ENCODE measurements around the gene ASIC2. TPM values are rescaled to one million over a fixed set of nuclear protein-coding genes. Genes with fewer than 3 reads are reported as not detected.

Gene ASIC2
- total RNA-seq, 1 experiment from 2014 or later, result 0.11 TPM

DNA sequence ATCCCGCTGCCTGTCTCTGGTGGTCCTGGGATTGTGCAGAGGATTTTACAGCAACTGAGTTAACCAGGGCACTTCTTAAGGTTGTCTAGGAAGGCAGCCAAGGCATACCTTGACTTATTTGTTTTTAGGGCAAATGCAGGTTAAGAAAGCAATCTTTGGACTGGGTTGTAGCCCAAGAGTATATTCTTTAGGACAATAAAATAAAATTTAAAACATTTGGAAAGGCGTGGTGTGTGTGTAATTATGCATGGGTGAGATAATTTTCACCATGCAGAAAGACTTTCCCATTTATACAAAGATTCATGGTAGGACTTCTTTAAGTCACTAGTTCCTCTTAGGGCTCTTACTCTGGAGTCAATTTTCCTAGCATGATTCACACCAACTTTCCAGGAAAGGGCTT, 208.3 kb downstream of the ASIC2 start:
- Histone ChIP-seq H2AFZ (ENCODE audit: low read length) (no peak overlapping the region), H3K27ac (ENCODE audit: low read length) (no peak overlapping the region), H4K20me1 (ENCODE audit: low read length) (no peaks in the 10 kb centered on the region), H3K36me3 (ENCODE audit: low read depth, low read length) (no peaks in the 10 kb centered on the region), H3K9me2 (replicated peaks; ENCODE audit: low read length) (no peaks in the 10 kb centered on the region), H3K4me2 (ENCODE audit: low read length) (no peak overlapping the region), H3K9ac (ENCODE audit: low read length) (no peak overlapping the region), H3K9me3 (ENCODE audit: low read length) (no peaks in the 10 kb centered on the region), H3F3A (ENCODE audit: low read length, unreplicated experiment) (no peaks in the 10 kb centered on the region), H3K4me3 (ENCODE audit: low read length) (no peak overlapping the region), H3K4me1 (ENCODE audit: insufficient read depth, low read length) (no peaks in the 10 kb centered on the region), H3K79me2 (ENCODE audit: low read length) (no peaks in the 10 kb centered on the region), H3K27me3 (ENCODE audit: low read length) (peaks cover 50% of the 10 kb centered on the region)
- DNase-seq (no peak), ATAC-seq (no peak)
- POLR2A ChIA-PET (ENCODE audit: unreplicated experiment), result no interaction called here
- TF ChIP-seq, protein P1, sequence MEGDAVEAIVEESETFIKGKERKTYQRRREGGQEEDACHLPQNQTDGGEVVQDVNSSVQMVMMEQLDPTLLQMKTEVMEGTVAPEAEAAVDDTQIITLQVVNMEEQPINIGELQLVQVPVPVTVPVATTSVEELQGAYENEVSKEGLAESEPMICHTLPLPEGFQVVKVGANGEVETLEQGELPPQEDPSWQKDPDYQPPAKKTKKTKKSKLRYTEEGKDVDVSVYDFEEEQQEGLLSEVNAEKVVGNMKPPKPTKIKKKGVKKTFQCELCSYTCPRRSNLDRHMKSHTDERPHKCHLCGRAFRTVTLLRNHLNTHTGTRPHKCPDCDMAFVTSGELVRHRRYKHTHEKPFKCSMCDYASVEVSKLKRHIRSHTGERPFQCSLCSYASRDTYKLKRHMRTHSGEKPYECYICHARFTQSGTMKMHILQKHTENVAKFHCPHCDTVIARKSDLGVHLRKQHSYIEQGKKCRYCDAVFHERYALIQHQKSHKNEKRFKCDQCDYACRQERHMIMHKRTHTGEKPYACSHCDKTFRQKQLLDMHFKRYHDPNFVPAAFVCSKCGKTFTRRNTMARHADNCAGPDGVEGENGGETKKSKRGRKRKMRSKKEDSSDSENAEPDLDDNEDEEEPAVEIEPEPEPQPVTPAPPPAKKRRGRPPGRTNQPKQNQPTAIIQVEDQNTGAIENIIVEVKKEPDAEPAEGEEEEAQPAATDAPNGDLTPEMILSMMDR (conservative IDR thresholded peaks at IDR 0.05; ENCODE audit: low read depth, low read length), result no peak
- TF ChIP-seq EZH2phosphoT487 (IDR thresholded peaks at IDR 0.05; ENCODE audit: borderline replicate concordance, low read length) (no peak), EZH2 (IDR thresholded peaks at IDR 0.05; ENCODE audit: low read length, unreplicated experiment) (no peak)
- CTCF ChIA-PET, result no interaction called here
- intact Hi-C loops (cut with micrococcal nuclease), result no loop called here
- no TSS peak for BruUV-seq (replicated peaks)

- Histone ChIP-seq H3K27ac (ENCODE audit: low read length) (no peak overlapping the region), H3F3A (ENCODE audit: low read length, unreplicated experiment) (no peaks in the 10 kb centered on the region), H3K27me3 (ENCODE audit: low read length) (peaks cover 34% of the 10 kb centered on the region), H3K4me3 (ENCODE audit: low read length) (no peak overlapping the region), H4K20me1 (ENCODE audit: low read length) (no peaks in the 10 kb centered on the region), H3K9me2 (replicated peaks; ENCODE audit: low read length) (no peaks in the 10 kb centered on the region), H3K4me1 (ENCODE audit: insufficient read depth, low read length) (no peaks in the 10 kb centered on the region), H2AFZ (ENCODE audit: low read length) (no peak overlapping the region), H3K36me3 (ENCODE audit: low read depth, low read length) (no peaks in the 10 kb centered on the region), H3K4me2 (ENCODE audit: low read length) (no peak overlapping the region), H3K9me3 (ENCODE audit: low read length) (no peaks in the 10 kb centered on the region), H3K79me2 (ENCODE audit: low read length) (no peaks in the 10 kb centered on the region), H3K9ac (ENCODE audit: low read length) (no peak overlapping the region)
- no TSS peak for BruUV-seq (replicated peaks)
- no peak for TF ChIP-seq EZH2phosphoT487 (IDR thresholded peaks at IDR 0.05; ENCODE audit: borderline replicate concordance, low read length)
- TF ChIP-seq, protein P1 (conservative IDR thresholded peaks at IDR 0.05; ENCODE audit: low read depth, low read length), result no peak
- no peak for TF ChIP-seq EZH2 (IDR thresholded peaks at IDR 0.05; ENCODE audit: low read length, unreplicated experiment)
- POLR2A ChIA-PET (ENCODE audit: unreplicated experiment), result no interaction called here
- DNase-seq, result no peak
- no peak for ATAC-seq
- CTCF ChIA-PET, result no interaction called here
- intact Hi-C loops (cut with micrococcal nuclease), result no loop called here
Observed at GRCh38 chr17:33082529-33083173, 210.4 kb downstream of the ASIC2 start.

GRCh38 chr17:33080091-33080490, 213.0 kb downstream of the ASIC2 start:
- peaks cover 29% of the 10 kb centered on the region for H3K27me3 ChIP-seq (ENCODE audit: low read length)
- no peaks in the 10 kb centered on the region for H3K4me1 ChIP-seq (ENCODE audit: insufficient read depth, low read length)
- no peaks in the 10 kb centered on the region for H3K79me2 ChIP-seq (ENCODE audit: low read length)
- no peaks in the 10 kb centered on the region for H3K9me2 ChIP-seq (replicated peaks; ENCODE audit: low read length)
- no peak overlapping the region for H3K4me3 ChIP-seq (ENCODE audit: low read length)
- POLR2A ChIA-PET (ENCODE audit: unreplicated experiment), result no interaction called here
- no peaks in the 10 kb centered on the region for H3K36me3 ChIP-seq (ENCODE audit: low read depth, low read length)
- TF ChIP-seq, protein P1 (conservative IDR thresholded peaks at IDR 0.05; ENCODE audit: low read depth, low read length), result no peak
- H4K20me1 ChIP-seq (ENCODE audit: low read length), result no peaks in the 10 kb centered on the region
- no peaks in the 10 kb centered on the region for H3K9me3 ChIP-seq (ENCODE audit: low read length)
- H3K9ac ChIP-seq (ENCODE audit: low read length), result no peak overlapping the region
- CTCF ChIA-PET, result no interaction called here
- H3K27ac ChIP-seq (ENCODE audit: low read length), result no peak overlapping the region
- no TSS peak for BruUV-seq (replicated peaks)
- no peaks in the 10 kb centered on the region for H3F3A ChIP-seq (ENCODE audit: low read length, unreplicated experiment)
- intact Hi-C loops (cut with micrococcal nuclease), result no loop called here
- H2AFZ ChIP-seq (ENCODE audit: low read length), result no peak overlapping the region
- ATAC-seq (no peak), DNase-seq (no peak)
- no peak overlapping the region for H3K4me2 ChIP-seq (ENCODE audit: low read length)
